K562 (cell line): ENCODE data around the gene COPS6. TPM values are rescaled to one million over a fixed set of nuclear protein-coding genes. Genes with fewer than 3 reads are reported as not detected.
A peak's percentile ranks its signal among the peaks of the same experiment; 100 is the strongest.

Experiments
- ARNT ChIP-seq, 2 experiments: fragments of 450-650 bp; IDR thresholded peaks; 2 replicates each; pipeline ENCODE4 v1.6.1; 2016; ENCODE audit warnings: mild to moderate bottlenecking in 1 of 2
- ATF1 ChIP-seq, 2 experiments: fragments of 450-650 bp in 1 of 2; IDR thresholded peaks; 2 replicates each; pipeline ENCODE4 v1.6.1; 2016; ENCODE audit warnings: missing compliant biosample characterization in 1 of 2, missing genetic modification characterization in 1 of 2
- ETV5 ChIP-seq: sonication (generic); formaldehyde crosslinking; IDR thresholded peaks from 2 replicates; pipeline ENCODE4 v1.4.0; 2020; ENCODE audit warnings: low read depth, mild to moderate bottlenecking, missing genetic modification reagents
- HDAC2 ChIP-seq: fragments of 450-650 bp; IDR thresholded peaks from 2 replicates; pipeline ENCODE4 v1.6.1; 2016; ENCODE audit warnings: mild to moderate bottlenecking
- KDM4B ChIP-seq, 2 experiments: fragments of 450-650 bp in 1 of 2; sonication (generic) in 1 of 2; IDR thresholded peaks; 2 replicates each; pipeline ENCODE4 v1.6.1; 2016 to 2017; ENCODE audit warnings: borderline replicate concordance in 2 of 2, antibody characterized with exemption in 1 of 2, low read depth in 1 of 2, mild to moderate bottlenecking in 1 of 2
- POU5F1 ChIP-seq: fragments of 150-350 bp; IDR thresholded peaks from 2 replicates; pipeline ENCODE4 v1.6.1; 2014; ENCODE audit warnings: borderline replicate concordance, low read length, low read depth, mild to moderate bottlenecking; ENCODE audit not compliant: partially characterized antibody
- RBM22 ChIP-seq: fragments of 200-400 bp; formaldehyde crosslinking; IDR thresholded peaks from 2 replicates; pipeline ENCODE4 v1.6.1; 2018; ENCODE audit warnings: low read length, low read depth; ENCODE audit not compliant: poor library complexity, severe bottlenecking
- SIRT6 ChIP-seq: IDR thresholded peaks from one replicate; pipeline ENCODE4 v1.6.1; 2012; ENCODE audit warnings: low read depth, mild to moderate bottlenecking, control low read depth, inconsistent platforms, low read length, moderate library complexity
- ZFP30 ChIP-seq: fragments of 250-450 bp; sonication (Bioruptor Pico); IDR thresholded peaks from 2 replicates; pipeline ENCODE4 v1.8.0; 2022; ENCODE audit warnings: moderate library complexity, mild to moderate bottlenecking, inconsistent platforms, borderline replicate concordance
- ZNF133 ChIP-seq: fragments of 250-450 bp; sonication (Bioruptor Pico); IDR thresholded peaks from 2 replicates; pipeline ENCODE4 v1.4.0; 2020; ENCODE audit warnings: mild to moderate bottlenecking
- ZNF431 ChIP-seq: sonication (generic); formaldehyde crosslinking; IDR thresholded peaks from 2 replicates; pipeline ENCODE4 v1.8.0; 2022; ENCODE audit warnings: mild to moderate bottlenecking, missing genetic modification reagents
- ZNF561 ChIP-seq: fragments of 450-650 bp; formaldehyde crosslinking; conservative IDR thresholded peaks from 2 replicates; pipeline ENCODE4 v1.4.0; 2020; ENCODE audit warnings: mild to moderate bottlenecking, moderate library complexity
- polyA plus RNA-seq, 8 experiments: library from polyadenylated mRNA; depleted of rRNA in 4 of 8; stranded (reverse) in 5 of 8; unstranded in 3 of 8; fragments of >200 nt; fragmentation: Nextera tagmentation in 2 of 8; fragmentation: Illumina TruSeq in 1 of 8; extraction: Ambion mirVana in 2 of 8; extraction: Trizol in 1 of 8; gene quantifications; 2 replicates each; pipeline versions ENCODE4 v1.2.1 to v1.2.3, GENCODE V29; 2011 to 2014; ENCODE audit warnings: inconsistent platforms in 1 of 8, missing spikeins in 1 of 8
- total RNA-seq, 7 experiments: library from RNA; depleted of rRNA in 6 of 7; stranded (reverse); fragments of >200 nt in 6 of 7; fragmentation: Illumina TruSeq in 2 of 7; extraction: Trizol in 2 of 7; gene quantifications; 2 replicates each; pipeline versions ENCODE4 v1.2.1 to v1.2.3, GENCODE V29; 2011 to 2021; ENCODE audit warnings: low replicate concordance in 1 of 7
- TF ChIP-seq, protein P1 (sequence below), 3 experiments: IDR thresholded peaks in 2 of 3; conservative IDR thresholded peaks in 1 of 3; 2 replicates each; pipeline ENCODE4 v1.5.1; 2011 to 2012; ENCODE audit warnings: low read length in 3 of 3, mild to moderate bottlenecking in 3 of 3, control low read depth in 2 of 3, improper control_type of control experiment in 1 of 3, inconsistent platforms in 1 of 3, low read depth in 1 of 3, mixed read lengths in 1 of 3, moderate library complexity in 1 of 3; ENCODE audit not compliant: insufficient read depth in 2 of 3
- TF ChIP-seq, protein P2 (sequence below): fragments of 450-650 bp; IDR thresholded peaks from 2 replicates; pipeline ENCODE4 v1.6.1; 2017; ENCODE audit warnings: antibody characterized with exemption
- TF ChIP-seq, protein P3 (sequence below): fragments of 450-650 bp; IDR thresholded peaks from 2 replicates; pipeline ENCODE4 v1.7.0; 2016; ENCODE audit warnings: borderline replicate concordance
- TF ChIP-seq, protein P4 (sequence below), 2 experiments: fragments of 450-650 bp in 1 of 2; IDR thresholded peaks; 2 replicates each; pipeline ENCODE4 v1.6.1; 2011 to 2017; ENCODE audit warnings: low read depth in 2 of 2, antibody characterized with exemption in 1 of 2, borderline replicate concordance in 1 of 2, low read length in 1 of 2, mild to moderate bottlenecking in 1 of 2, mixed read lengths in 1 of 2; ENCODE audit not compliant: control insufficient read depth in 1 of 2

COPS6 gene
- total and polyA plus RNA-seq, 9 of the 15 experiments (the other 6 are each of a cell fraction or from before 2014, with no cell fraction given): 63.0 to 331 (median 168) TPM

DNA sequence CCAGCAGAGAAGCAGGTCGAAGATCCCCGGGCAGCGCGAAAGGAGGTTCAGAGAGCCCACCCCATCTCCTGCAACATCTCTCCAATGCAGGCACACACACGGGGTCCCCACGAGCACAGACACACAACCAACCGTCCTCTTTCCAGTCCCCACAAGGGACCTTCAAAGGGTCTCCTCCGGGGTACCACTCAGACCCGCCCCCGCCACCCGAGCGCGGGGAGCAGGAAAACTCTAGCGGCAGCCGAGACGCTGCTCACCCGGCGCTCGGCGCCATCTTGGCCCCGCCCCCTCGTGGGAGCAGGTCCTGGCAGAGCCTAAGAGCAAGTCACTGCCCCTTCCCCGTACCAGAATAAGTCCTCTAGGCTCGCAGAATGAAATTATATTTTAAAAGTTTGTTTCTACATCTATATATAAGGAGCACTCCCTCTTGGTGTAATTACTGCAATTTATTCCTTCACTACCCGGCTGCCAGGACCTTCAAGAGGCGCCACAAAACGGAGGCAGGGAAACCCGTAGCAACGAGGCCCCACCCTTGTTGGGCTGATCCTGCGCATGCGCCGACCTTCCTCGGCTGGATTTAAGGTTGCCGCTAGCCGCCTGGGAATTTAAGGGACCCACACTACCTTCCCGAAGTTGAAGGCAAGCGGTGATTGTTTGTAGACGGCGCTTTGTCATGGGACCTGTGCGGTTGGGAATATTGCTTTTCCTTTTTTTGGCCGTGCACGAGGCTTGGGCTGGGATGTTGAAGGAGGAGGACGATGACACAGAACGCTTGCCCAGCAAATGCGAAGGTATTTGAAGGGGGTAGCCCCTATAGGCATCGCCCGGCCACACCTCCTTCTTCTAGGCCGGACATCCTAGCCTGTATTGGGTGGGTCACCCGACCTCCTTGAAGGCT, 30.6 kb downstream of the COPS6 start, which contains the start of the genes CNPY4 and TAF6 (continued):
- no peak for TF ChIP-seq ZNF133 (CRISPR knock-in tag)
- peak; percentile 30 for TF ChIP-seq POU5F1
- TF ChIP-seq, protein P1, sequence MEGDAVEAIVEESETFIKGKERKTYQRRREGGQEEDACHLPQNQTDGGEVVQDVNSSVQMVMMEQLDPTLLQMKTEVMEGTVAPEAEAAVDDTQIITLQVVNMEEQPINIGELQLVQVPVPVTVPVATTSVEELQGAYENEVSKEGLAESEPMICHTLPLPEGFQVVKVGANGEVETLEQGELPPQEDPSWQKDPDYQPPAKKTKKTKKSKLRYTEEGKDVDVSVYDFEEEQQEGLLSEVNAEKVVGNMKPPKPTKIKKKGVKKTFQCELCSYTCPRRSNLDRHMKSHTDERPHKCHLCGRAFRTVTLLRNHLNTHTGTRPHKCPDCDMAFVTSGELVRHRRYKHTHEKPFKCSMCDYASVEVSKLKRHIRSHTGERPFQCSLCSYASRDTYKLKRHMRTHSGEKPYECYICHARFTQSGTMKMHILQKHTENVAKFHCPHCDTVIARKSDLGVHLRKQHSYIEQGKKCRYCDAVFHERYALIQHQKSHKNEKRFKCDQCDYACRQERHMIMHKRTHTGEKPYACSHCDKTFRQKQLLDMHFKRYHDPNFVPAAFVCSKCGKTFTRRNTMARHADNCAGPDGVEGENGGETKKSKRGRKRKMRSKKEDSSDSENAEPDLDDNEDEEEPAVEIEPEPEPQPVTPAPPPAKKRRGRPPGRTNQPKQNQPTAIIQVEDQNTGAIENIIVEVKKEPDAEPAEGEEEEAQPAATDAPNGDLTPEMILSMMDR (IDR thresholded peaks at IDR 0.05 in 2 of 3, conservative IDR thresholded peaks at IDR 0.05 in 1 of 3; ENCODE audit: insufficient read depth in 2 of 3, low read depth in 1 of 3, low read length in 3 of 3): no peak; a peak in 1 of 6 replicates
- TF ChIP-seq ETV5 (CRISPR knock-in tag): no peak; the same call in none of the 2 replicates
- TF ChIP-seq ZFP30 (CRISPR knock-in tag): peak; percentile 60; the same call in 1 of the 2 replicates
- TF ChIP-seq ZNF561 (CRISPR knock-in tag): no peak
- TF ChIP-seq, protein P2, sequence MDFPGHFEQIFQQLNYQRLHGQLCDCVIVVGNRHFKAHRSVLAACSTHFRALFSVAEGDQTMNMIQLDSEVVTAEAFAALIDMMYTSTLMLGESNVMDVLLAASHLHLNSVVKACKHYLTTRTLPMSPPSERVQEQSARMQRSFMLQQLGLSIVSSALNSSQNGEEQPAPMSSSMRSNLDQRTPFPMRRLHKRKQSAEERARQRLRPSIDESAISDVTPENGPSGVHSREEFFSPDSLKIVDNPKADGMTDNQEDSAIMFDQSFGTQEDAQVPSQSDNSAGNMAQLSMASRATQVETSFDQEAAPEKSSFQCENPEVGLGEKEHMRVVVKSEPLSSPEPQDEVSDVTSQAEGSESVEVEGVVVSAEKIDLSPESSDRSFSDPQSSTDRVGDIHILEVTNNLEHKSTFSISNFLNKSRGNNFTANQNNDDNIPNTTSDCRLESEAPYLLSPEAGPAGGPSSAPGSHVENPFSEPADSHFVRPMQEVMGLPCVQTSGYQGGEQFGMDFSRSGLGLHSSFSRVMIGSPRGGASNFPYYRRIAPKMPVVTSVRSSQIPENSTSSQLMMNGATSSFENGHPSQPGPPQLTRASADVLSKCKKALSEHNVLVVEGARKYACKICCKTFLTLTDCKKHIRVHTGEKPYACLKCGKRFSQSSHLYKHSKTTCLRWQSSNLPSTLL: no peak
- TF ChIP-seq ATF1 (CRISPR knock-in tag; IDR thresholded peaks at IDR 0.05): no peak
- TF ChIP-seq ATF1 (tag; IDR thresholded peaks at IDR 0.05): peak; percentile 84
- peak in 1 of 2 experiments; percentile 15; a peak in 1 of 4 replicates for TF ChIP-seq KDM4B (IDR thresholded peaks at IDR 0.05; ENCODE audit: borderline replicate concordance in 2 of 2, low read depth in 1 of 2)
- TF ChIP-seq RBM22: peak; percentile 47
- TF ChIP-seq ZNF431 (CRISPR knock-in tag): no peak
- TF ChIP-seq SIRT6: no peak
- TF ChIP-seq, protein P3, sequence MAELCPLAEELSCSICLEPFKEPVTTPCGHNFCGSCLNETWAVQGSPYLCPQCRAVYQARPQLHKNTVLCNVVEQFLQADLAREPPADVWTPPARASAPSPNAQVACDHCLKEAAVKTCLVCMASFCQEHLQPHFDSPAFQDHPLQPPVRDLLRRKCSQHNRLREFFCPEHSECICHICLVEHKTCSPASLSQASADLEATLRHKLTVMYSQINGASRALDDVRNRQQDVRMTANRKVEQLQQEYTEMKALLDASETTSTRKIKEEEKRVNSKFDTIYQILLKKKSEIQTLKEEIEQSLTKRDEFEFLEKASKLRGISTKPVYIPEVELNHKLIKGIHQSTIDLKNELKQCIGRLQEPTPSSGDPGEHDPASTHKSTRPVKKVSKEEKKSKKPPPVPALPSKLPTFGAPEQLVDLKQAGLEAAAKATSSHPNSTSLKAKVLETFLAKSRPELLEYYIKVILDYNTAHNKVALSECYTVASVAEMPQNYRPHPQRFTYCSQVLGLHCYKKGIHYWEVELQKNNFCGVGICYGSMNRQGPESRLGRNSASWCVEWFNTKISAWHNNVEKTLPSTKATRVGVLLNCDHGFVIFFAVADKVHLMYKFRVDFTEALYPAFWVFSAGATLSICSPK: no peak
- peak; percentile 53; the same call in 1 of the 2 replicates for TF ChIP-seq HDAC2
- TF ChIP-seq, protein P4, sequence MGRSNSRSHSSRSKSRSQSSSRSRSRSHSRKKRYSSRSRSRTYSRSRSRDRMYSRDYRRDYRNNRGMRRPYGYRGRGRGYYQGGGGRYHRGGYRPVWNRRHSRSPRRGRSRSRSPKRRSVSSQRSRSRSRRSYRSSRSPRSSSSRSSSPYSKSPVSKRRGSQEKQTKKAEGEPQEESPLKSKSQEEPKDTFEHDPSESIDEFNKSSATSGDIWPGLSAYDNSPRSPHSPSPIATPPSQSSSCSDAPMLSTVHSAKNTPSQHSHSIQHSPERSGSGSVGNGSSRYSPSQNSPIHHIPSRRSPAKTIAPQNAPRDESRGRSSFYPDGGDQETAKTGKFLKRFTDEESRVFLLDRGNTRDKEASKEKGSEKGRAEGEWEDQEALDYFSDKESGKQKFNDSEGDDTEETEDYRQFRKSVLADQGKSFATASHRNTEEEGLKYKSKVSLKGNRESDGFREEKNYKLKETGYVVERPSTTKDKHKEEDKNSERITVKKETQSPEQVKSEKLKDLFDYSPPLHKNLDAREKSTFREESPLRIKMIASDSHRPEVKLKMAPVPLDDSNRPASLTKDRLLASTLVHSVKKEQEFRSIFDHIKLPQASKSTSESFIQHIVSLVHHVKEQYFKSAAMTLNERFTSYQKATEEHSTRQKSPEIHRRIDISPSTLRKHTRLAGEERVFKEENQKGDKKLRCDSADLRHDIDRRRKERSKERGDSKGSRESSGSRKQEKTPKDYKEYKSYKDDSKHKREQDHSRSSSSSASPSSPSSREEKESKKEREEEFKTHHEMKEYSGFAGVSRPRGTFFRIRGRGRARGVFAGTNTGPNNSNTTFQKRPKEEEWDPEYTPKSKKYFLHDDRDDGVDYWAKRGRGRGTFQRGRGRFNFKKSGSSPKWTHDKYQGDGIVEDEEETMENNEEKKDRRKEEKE (IDR thresholded peaks at IDR 0.05; ENCODE audit: borderline replicate concordance in 1 of 2, control insufficient read depth in 1 of 2, low read depth in 2 of 2, low read length in 1 of 2): no peak
- TF ChIP-seq ARNT (IDR thresholded peaks at IDR 0.05): peak; percentile 22 to 98; a peak in 3 of 4 replicates
